Left ventricle myocardium superior (tissue), 1 donor: Measurements from ENCODE around the gene LINC01488. TPM values are rescaled to one million over a fixed set of nuclear protein-coding genes. Genes with fewer than 3 reads are reported as not detected.

Source experiments
- ATAC-seq: fragments of 200-7000 bp; cut with Tn5 transposase; one replicate; pipeline ENCODE4 v1.9.1; 2020; ENCODE audit warnings: mild to moderate bottlenecking, moderate library complexity
- DNase-seq: peaks from one replicate; pipeline ENCODE4 v3.0.0-alpha.2; 2020
- intact Hi-C: fragments of 100-400 bp; cut with micrococcal nuclease; formaldehyde crosslinking; loops from one replicate; pipeline ENCODE4 v1.11.0; 2022
- total RNA-seq: library from RNA; stranded (reverse); fragmentation: NEBNext Ultra II Directional; extraction: Animal tissue kit (Norgen Biotek cat#: 25700); gene quantifications from one replicate; pipeline ENCODE4 v1.2.1, GENCODE V29; 2021
- donor health status: DM: no; HTN: yes; CAD: no; lungs with severe emphysema.

Gene LINC01488
- total RNA-seq, 1 donor from 2014 or later = not detected

DNA sequence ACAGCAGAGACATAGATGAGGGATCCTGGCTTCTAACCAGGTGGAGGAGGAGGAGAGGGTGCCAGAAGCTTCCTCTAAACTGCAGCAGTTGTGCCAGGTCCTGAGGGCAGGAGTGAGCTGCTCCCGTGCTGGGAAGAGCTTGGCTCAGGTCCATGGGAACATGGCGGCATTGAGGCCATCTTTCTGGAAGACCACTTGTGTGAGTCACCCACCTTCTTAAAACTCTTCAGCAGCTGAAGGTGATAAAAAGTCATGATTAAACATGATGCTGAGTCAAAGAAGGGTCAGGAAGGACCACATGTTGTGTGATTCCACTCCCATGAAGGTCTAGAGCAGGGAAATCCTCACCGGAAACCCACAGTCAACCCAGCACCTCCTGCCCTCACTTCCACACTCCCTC, 35.1 kb downstream of the LINC01488 start:
- intact Hi-C loops = no loop called here
- ATAC-seq (no peak), DNase-seq (peak; percentile 16)

DNA sequence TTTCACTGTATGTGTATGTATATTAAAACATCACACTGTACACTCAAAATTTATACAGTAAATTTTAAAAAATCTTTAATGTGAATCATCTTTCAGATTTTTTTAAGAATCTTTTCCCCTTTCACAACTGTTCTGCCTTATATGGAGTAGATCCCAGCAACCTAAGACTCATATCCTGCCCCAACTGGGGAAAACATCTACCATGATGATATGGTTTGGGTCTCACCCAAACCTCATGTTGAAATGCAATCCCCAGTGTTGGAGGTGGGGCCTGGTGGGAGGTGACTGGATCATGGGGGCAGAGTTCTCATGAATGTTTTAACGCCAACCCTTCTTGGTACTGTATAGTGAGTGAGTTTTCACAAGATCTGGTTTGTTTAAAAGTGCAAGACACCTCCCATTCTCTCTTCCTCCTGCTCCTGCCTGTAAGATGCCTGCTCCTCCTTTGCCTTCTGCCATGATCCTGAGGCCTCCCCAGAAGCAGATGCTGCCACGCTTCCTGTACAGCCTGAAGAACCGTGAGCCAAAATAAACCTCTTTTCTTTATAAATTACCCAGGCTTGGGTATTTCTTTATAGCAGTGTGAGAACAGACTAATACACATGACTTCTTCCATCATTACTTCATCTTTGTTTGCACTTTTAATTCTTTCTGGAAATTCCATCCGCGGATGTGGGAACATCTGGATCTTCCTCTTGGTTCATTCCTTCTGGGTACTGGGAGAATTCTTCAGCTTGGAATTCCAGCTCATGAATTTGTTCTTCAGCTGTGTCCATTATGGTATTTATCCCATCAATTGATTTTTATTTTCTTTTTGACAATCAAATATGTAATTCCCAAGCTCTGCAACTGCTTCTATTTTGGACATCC, 36.9 kb downstream of the LINC01488 start:
- DNase-seq = no peak
- ATAC-seq = no peak

DNA sequence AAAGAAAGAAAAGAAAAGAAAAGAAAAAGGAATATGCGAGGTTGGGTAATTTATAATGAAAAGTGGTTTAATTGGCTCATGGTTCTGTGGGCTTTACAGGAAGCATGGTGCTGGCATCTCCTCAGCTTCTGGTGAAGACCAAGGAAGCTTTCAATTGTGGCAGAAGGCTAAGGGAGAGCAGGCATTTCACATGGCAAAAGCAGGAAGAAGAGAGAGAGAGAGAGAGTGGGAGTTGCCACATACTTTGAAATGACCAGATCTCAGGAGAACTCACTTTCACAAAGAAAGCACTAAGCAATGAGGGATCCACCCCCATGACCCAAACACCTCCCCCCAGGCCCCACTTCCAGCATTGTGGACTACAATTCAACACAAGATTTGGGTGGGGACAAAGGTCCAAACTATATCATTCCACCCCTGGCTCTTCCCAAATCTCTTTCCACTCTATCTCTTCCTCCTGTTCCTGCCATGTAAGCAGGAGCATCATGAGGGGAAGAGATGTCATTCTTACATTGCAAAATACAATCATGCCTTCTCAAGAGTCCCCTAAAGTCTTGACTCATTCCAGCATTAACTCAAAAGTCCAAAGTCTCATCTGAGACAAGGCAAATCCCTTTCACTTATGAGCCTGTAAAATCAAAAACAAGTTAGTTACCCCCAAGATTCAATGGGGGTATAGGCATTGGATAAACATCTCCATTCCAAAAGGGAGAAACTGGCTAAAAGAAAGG, 38.9 kb downstream of the LINC01488 start:
- ATAC-seq (no peak), DNase-seq (peak; percentile 2)
- intact Hi-C loops = no loop called here

More for the DNA sequence above, 36.9 kb downstream of the LINC01488 start:
- intact Hi-C loops = no loop called here

DNA sequence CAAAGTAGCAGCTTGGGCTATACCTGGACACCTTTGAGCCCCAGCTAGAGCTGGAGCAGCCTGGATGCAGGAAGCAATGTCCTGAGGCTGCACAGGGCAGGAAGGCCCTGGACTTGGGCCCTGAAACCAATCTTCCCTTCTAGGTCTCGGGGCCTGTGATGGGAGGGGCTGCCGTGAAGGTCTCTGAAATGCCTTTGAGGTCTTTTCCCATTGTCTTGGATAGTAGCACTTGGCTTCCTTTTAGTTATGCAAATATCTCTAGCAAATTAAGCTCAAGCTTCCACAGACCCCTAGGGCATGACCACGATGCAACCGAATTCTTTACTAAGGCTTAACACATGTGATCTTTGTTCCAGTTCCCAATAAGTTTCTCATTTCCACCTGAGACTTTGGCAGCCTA, 40.0 kb downstream of the LINC01488 start:
- intact Hi-C loops = no loop called here
- ATAC-seq (no peak), DNase-seq (peak; percentile 11)

DNA sequence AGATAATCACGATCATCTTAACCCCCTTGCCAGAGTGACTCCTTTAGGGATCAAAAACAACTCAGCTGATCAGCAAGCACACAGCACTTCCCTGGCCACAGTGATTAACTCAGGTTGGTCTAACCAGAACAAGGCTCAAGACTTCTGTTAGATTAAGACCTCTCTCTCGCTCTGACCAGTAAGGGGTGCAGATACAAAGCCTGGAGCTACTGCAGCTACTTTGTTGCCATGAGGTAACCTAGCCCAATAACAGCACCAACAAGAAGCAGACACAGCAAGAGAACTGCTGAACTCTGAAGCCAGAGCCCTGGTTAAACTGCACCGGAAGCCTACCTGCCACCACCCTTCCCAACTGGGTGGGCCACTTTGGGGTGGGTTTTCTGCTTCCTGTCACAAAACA, 42.0 kb downstream of the LINC01488 start:
- no peak for DNase-seq
- intact Hi-C loops = no loop called here
- ATAC-seq = no peak

DNA sequence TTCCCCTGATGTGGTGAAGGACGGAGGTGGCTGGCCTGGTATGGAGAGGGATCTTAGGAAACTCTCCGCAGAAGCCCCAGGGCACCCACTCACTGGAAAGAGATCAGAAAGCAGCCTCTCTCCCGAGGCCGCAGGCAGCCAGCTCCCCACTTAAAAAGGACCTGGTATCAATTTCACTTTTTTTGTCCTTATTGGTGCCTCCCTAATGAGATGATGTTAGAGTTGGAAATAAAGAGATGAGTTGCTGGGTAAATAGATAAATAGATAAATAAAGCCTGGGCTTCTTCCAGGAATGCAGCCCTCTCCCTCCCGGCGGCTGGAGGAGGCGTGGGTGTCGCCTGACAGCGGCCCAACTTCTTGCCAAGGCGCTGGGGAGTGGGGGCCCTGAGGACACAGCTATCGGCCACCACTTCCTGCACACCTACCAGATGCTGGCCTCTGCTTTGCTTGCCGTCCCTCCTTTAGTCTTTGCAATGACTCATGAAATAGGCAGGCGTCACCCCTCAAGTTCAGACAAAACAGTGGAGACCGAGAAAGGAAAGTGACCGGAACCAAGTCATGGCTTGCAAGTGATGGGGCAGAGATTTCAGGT, 42.9 kb downstream of the LINC01488 start:
- ATAC-seq = no peak
- intact Hi-C loops = no loop called here
- no peak for DNase-seq

DNA sequence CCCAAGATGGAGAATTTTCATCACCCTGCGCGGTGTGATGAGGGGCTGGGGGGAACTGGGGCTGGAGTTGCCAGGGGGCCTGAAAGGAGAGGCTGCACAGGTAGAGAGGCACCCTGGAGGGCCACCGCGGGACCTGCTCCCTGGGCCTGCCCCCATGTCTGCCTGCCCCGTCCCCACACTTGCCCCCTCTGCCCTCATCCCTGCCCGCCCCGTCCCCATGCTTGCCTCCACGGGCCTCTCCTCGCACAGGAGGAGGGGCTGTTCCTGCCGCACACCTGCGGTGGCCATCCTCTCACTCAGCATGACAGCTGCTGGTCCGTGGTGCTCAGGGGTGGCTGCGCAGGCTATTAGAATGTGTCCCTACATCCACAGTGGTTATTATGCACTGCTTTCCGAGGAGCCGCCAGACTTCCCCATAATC, 43.5 kb downstream of the LINC01488 start:
- ATAC-seq = no peak
- no peak for DNase-seq
- intact Hi-C loops = no loop called here

DNA sequence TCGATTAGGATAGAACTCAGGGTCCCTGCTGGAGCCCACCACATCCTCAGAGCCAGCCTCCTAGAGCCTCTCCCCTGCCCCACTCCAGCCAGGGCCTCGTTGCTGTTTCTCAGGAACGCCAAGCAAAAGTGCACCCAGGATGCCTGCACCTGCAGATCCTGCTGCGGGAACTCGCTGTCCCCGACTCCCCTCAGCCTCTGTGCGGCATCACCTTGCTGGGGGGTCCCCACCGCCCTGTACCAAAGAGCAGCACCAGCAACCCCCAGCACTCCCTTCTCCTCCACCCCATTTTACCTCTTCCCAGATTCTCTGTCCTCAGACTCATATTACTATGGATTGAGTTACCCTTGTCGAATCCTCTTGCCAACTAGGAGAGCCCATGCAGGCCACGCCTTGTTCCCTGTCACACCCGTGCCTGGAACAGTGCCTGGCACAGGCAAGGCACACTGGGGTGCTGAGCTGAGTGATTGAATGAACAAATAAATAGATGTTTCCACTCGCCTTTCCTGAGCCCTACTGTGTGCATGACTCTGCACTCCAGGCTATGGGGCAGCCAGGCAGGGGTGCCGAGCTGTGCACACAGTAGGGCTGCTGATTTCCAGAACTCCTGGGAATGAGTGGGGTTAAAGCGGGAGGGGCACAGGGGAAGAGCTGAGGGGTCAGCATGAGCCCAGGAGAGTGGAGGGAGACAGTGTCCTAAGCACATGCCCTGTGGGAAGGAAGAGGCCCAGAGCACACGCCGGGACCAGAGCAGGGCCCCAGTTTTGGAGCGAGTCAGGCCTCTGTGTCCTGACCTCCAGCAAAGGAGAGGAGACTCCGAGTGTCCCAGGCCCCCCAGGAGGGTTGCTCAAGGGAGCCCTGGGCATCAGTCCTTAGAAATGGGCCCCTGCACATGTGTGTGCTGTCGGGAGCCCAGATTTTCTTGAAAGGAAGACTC, 44.3 kb downstream of the LINC01488 start:
- no peak for ATAC-seq
- DNase-seq = no peak
- intact Hi-C loops = no loop called here

DNA sequence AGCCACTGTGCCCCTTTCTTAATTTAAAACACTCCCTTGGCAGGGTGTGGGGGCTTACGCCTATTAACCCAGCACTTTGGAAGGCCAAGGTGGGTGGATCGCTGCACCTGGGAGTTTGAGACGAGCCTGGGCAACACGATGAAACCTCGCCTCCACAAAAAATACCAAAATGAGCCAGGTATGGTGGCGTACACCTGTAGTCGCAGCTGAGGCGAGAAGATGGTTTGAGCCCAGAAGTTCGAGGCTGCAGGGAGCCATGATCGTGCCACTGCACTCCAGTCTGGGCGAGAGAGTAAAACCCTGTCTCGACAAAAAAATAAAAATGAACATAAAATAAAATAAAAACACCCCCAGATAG, 45.0 kb downstream of the LINC01488 start:
- ATAC-seq (no peak), DNase-seq (no peak)
- intact Hi-C loops = no loop called here

DNA sequence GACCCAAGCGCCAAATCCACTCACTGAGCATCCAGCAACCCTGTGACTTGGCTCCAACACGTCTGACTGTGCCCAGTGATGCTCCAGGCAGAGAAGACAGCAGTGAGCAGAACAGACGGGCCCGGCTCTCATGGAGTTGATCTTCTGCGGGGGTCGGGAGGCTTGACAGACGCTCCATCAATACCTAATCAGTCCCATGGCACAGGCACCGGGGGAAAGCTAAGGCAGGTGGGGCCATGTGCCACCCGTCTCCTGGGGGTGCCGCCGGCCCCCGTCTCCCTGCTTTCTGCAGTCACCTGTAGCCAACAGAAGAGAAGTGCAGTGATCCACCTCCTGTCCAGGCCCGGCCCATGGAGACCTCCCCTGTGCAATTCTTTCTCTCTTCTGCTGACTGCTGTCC, 47.5 kb downstream of the LINC01488 start:
- ATAC-seq (no peak), DNase-seq (no peak)
- intact Hi-C loops = no loop called here

DNA sequence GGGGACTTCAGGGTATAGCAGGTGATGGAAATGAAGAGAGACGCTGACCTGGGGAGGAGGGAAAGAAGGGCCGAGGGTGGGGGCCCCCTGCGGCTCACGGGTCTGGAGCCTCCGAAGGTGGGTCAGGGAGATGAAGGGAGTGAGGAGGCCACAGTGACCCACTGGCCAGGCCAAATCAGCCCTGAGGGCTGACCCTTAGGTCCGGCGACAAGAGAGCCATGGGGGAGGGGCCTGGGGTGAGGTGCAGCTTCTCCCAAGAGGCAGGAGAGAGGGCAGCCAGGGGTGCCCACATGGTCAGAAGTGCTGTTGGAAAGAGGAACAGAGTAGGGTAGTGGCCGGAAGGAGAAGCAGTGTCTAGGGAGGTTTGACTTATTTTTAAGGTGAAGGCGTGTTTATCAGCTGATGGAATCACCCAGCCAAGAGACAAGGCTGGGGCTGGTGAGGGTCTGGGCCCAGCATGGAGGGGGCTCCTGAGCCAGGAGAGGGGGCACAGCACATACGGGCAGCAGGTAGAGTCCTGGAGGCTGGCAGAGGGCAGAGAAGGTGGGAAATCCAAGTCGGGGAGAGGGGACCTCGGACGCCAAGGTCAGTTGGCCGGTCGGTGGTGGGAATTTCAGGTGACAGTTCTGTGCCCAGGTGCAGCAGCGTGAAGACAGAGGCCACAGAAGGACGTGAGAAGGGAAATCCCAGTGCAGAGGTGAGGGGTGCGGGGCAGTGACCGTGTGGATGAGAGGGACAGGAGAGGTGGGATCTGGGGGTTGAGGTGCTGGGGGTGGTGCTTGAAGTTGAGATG, 49.0 kb downstream of the LINC01488 start:
- ATAC-seq (peak; percentile 15), DNase-seq (no peak)
- intact Hi-C loops = no loop called here

DNA sequence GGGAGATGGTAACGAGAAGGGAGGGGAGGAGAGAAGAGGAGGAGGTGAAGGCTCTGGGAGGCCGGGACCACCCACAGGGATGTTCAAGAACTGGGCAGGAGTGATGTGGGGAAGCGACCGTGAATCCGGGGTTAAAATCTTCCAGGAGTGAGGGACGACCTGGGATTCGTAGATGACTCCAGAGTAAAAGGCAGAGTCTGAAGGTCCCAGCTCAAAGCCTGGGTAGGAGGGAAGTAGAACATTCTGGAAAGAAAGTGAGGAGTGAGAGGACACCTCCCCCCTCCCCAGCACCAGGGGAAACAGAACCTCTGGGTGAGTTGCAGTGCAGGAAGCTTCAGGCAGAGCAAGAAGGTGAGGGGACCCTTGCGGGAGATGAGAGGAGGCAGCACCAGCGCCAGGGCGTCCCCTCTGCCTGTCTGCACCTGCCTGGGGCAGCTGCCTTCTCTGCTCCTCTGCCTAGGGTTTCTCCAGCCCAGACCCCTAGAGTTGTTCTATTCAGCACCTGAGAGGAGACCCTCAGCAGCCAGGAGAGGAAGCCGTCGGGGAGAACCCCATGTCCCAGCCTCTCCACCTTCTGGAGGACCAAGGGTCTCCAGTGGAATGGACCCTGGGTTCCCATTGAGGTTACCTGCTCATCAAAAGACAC, 49.7 kb downstream of the LINC01488 start:
- DNase-seq (no peak), ATAC-seq (no peak)
- intact Hi-C loops = no loop called here

DNA sequence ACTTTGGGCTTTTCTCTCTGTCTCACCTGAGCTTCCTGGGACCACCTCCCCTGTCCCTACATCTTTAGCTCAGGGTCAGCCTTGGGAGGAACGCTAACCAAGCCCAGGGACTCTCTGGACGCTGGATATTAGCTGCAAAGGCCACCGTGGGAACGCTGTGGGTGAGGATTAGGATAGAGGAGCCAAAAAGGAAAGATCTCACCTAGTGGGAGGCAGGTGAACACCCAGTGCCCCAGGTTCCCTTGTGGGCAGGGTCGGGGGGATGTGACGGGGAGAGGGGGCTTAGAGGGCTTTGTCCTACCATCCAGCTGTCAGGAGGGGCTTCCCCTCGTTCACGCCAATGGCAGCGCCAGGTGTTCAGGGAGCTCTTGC, 50.2 kb downstream of the LINC01488 start:
- intact Hi-C loops = no loop called here
- no peak for DNase-seq
- no peak for ATAC-seq

DNA sequence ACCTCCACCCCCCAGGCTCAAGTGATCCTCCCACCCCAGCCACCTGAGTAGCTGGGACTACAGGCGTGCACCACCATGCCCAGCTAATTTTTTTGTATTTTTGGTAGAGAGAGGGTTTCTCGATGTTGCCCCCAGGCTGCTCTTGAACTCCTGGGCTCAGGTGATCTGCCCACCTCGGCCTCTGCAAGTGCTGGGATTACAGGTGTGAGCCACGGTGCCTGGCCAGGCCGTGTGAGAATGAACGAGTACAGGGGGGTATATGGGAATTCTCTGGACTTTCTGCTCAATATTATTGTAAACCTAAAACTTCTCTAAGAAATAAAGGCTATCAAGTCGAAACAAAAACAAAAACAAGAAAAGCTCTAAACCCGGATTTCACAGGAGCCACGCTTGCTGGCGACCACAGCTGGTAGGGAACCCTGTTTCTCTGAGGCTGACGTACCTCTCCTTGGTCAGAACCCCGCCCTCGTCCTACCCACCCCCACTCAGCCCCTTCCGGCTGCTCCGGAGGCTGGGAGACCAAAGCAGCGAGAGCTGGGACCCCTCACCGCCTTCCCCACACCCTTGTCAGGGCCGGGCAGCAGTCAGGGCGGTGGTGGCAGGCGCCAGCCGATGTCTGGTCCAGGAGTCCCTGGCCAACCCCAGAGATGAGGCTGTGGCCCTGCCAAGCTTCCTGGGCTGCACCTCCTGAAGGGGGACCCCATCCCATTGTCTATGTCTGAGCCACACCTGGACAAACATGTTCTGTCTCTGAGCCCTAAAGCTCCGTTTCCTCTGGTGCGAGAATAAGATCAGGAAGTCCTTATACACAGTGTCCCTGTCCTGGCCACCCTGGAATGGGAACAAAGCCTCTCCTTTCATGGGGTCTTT, 52.1 kb downstream of the LINC01488 start:
- DNase-seq (no peak), ATAC-seq (no peak)
- intact Hi-C loops = no loop called here

DNA sequence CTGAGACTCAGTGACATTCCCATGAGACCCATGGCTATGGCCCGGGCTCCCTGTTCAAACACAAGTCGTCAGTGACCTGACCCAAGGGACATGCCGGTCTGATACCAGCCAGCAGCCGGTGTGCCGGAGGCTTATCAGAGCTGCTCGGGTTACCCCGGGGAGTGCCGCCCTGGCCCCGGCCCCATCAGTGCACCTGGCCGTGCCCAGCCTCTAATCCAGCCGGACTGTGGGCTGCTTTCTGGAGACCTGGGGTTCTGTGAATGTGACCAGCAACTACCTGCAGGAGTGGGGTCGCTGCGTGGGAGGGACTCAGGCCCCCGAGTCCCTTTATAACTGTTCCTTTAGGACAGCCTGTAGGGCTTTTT, 52.7 kb downstream of the LINC01488 start:
- ATAC-seq (peak; percentile 48), DNase-seq (no peak)
- intact Hi-C loops = no loop called here

DNA sequence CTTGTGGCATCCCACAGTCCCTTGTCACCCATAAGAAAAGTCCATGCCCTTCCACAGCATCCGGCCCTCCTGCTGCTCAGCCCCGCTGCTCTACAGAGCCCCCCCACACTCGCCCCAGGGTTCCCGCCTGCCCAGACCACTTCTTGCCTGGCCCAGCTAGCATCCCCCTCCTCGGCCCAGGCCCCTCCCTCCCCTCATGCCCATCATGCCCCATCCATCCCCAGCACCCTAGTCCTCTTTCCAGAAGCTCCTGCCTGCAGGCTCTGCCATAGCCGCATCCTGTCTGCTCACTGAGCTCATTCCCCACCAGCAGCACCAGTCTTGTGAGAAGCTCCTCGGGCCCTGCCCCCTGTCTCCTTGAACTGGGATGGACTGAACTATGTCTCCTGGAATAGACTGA, 54.4 kb downstream of the LINC01488 start:
- intact Hi-C loops = no loop called here
- no peak for DNase-seq

DNA sequence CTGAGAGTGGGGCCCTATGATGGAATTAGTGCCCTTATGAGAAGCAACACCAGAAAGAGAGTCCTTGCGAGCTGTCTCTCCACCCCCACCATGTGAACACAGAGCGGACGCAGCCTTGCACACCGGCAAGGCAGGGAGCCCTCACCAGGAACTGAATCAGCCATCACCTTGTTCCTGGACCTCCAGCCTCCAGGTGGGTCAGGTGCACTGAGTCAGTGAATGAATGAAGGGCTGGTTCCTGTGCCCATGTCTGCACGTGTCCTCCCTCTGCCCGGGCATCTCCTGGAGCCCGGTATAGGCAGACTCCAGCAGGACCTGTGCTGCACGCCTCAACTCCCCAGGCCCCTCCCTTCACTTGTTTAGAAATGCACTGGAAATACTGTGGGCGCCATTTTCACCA, 54.9 kb downstream of the LINC01488 start:
- intact Hi-C loops = no loop called here
- no peak for ATAC-seq
- no peak for DNase-seq

More for the DNA sequence above, 54.4 kb downstream of the LINC01488 start:
- ATAC-seq = no peak
